ENCODE data around the gene AVEN. TPM values are rescaled to one million over a fixed set of nuclear protein-coding genes. Genes with fewer than 3 reads are reported as not detected.
A peak's percentile ranks its signal among the peaks of the same experiment; 100 is the strongest.

Gene AVEN
- total and polyA plus RNA-seq, 9 of the 15 experiments (the other 6 are each of a cell fraction or from before 2014, with no cell fraction given) = 1.5 to 6.4 (median 4.7) TPM

DNA sequence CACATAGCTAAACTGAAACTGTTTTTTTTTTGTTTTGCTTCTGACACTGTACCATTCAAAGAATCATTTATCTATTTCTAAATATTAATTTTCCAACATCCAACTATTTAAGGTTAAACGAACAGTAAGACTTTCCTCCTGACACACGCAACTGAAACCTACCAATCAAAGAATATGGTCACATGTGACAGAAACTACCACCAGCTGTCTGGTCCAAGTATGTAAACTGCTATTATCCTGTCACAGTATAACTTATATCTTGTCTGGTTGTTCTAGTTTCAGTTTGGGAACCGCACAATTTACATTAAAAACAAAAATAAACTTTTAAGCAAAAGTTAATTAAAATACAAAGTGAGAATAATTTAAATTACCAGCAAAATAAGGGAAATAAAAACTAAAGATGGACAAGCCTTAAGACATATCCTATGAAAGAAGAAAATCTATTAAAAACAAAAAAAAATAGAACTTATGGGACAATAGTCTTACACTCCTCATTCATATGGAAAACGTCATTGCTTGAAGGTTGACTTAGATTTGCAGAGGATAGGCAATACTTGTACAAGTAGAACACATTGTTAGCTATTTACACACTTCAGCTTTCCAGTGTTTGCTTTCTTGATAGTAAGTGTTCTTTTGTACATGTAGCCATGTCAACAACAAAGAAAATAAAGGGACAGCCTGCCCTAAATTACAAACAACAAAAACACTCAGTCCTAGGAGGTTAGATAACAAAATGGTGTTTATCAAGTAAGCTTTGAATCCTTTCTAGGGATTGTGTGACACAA is 97.5 kb downstream of the AVEN start:
- no peaks in the 10 kb centered on the region for H3K79me2 ChIP-seq (ENCODE audit: control insufficient read depth, insufficient read depth, low read length)
- no peak for DNase-seq (ENCODE audit: extremely low read depth in 1 of 4, low spot score in 3 of 4)
- no peak overlapping the region for H3K27ac ChIP-seq (ENCODE audit: extremely low read depth, low read depth, low read length)
- H3K4me1 ChIP-seq (replicated peaks in 1 of 2; ENCODE audit: control insufficient read depth in 2 of 2, insufficient read depth in 2 of 2, low read length in 2 of 2) = no peaks in the 10 kb centered on the region
- in situ Hi-C loops (cut with MboI) (no loop called here), intact Hi-C loops (cut with micrococcal nuclease) (no loop called here)
- BruUV-seq (replicated peaks) = no TSS peak
- CTCF ChIA-PET (ENCODE audit: low intra/inter-chr PET ratio) = no interaction called here
- WGBS (ENCODE audit: insufficient coverage, low coverage, missing lambda C conversion rate) = 1% methylated on average over 4 of the region's 4 CpGs
- peaks cover 0 to 2% of the 10 kb centered on the region in 2 experiments; a peak in 2 of 5 replicates for H3K27me3 ChIP-seq (ENCODE audit: control insufficient read depth in 2 of 2, insufficient read depth in 2 of 2, low read length in 2 of 2)
- POLR2A ChIA-PET = interaction anchor here (0.6 kb wide), 1 partner anchor 22 kb away, joined by 3 read pairs; no protein-coding TSS in a partner anchor
- H3K9ac ChIP-seq (ENCODE audit: insufficient read depth in 1 of 2, low read depth in 2 of 2, low read length in 2 of 2) = no peak overlapping the region
- peak; percentile 52 for FAIRE-seq
- H2AFZ ChIP-seq (ENCODE audit: low read depth, low read length) = no peak overlapping the region
- no peaks in the 10 kb centered on the region for H3K9me3 ChIP-seq (replicated peaks; ENCODE audit: control insufficient read depth, insufficient read depth, low read depth, low read length)
- no peak overlapping the region for H3K4me2 ChIP-seq (ENCODE audit: insufficient read depth, low read length)
- no peaks in the 10 kb centered on the region for H4K20me1 ChIP-seq (replicated peaks; ENCODE audit: control insufficient read depth, insufficient read depth, low read length)
- H3K9me1 ChIP-seq (ENCODE audit: control insufficient read depth, insufficient read depth, low read length) = no peaks in the 10 kb centered on the region
- no peak for ATAC-seq
- H3K4me3 ChIP-seq = no peak overlapping the region
- no peaks in the 10 kb centered on the region for H3K36me3 ChIP-seq (ENCODE audit: control insufficient read depth, insufficient read depth, low read length)
- TF ChIP-seq, protein P1, sequence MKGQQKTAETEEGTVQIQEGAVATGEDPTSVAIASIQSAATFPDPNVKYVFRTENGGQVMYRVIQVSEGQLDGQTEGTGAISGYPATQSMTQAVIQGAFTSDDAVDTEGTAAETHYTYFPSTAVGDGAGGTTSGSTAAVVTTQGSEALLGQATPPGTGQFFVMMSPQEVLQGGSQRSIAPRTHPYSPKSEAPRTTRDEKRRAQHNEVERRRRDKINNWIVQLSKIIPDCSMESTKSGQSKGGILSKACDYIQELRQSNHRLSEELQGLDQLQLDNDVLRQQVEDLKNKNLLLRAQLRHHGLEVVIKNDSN (CRISPR knock-in tag; IDR thresholded peaks at IDR 0.05) = no peak
- TF ChIP-seq, protein P2, sequence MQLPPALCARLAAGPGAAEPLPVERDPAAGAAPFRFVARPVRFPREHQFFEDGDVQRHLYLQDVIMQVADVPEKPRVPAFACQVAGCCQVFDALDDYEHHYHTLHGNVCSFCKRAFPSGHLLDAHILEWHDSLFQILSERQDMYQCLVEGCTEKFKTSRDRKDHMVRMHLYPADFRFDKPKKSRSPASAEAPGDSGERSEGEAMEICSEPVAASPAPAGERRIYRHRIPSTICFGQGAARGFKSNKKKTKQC (CRISPR knock-in tag; IDR thresholded peaks at IDR 0.05) = no peak
- TF ChIP-seq EHMT2 (IDR thresholded peaks at IDR 0.05) (no peak), NR4A1 (CRISPR knock-in tag; IDR thresholded peaks at IDR 0.05) (no peak), NR4A1 (tag; IDR thresholded peaks at IDR 0.05) (no peak), SREBF2 (CRISPR knock-in tag; IDR thresholded peaks at IDR 0.05) (no peak), ZFP30 (CRISPR knock-in tag; IDR thresholded peaks at IDR 0.05; ENCODE audit: borderline replicate concordance) (no peak), CBX8 (IDR thresholded peaks at IDR 0.05; ENCODE audit: borderline replicate concordance, extremely low read depth, low read depth, low read length, poor library complexity, severe bottlenecking) (no peak), KHSRP (IDR thresholded peaks at IDR 0.05) (no peak)
- TF ChIP-seq, protein P3, sequence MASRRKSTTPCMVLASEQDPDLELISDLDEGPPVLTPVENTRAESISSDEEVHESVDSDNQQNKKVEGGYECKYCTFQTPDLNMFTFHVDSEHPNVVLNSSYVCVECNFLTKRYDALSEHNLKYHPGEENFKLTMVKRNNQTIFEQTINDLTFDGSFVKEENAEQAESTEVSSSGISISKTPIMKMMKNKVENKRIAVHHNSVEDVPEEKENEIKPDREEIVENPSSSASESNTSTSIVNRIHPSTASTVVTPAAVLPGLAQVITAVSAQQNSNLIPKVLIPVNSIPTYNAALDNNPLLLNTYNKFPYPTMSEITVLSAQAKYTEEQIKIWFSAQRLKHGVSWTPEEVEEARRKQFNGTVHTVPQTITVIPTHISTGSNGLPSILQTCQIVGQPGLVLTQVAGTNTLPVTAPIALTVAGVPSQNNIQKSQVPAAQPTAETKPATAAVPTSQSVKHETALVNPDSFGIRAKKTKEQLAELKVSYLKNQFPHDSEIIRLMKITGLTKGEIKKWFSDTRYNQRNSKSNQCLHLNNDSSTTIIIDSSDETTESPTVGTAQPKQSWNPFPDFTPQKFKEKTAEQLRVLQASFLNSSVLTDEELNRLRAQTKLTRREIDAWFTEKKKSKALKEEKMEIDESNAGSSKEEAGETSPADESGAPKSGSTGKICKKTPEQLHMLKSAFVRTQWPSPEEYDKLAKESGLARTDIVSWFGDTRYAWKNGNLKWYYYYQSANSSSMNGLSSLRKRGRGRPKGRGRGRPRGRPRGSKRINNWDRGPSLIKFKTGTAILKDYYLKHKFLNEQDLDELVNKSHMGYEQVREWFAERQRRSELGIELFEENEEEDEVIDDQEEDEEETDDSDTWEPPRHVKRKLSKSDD (conservative IDR thresholded peaks at IDR 0.05; ENCODE audit: low read length) = no peak
- TF ChIP-seq, protein P4, sequence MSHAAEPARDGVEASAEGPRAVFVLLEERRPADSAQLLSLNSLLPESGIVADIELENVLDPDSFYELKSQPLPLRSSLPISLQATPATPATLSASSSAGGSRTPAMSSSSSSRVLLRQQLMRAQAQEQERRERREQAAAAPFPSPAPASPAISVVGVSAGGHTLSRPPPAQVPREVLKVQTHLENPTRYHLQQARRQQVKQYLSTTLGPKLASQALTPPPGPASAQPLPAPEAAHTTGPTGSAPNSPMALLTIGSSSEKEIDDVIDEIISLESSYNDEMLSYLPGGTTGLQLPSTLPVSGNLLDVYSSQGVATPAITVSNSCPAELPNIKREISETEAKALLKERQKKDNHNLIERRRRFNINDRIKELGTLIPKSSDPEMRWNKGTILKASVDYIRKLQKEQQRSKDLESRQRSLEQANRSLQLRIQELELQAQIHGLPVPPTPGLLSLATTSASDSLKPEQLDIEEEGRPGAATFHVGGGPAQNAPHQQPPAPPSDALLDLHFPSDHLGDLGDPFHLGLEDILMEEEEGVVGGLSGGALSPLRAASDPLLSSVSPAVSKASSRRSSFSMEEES (CRISPR knock-in tag; IDR thresholded peaks at IDR 0.05) = no peak
- TF ChIP-seq, protein P5, sequence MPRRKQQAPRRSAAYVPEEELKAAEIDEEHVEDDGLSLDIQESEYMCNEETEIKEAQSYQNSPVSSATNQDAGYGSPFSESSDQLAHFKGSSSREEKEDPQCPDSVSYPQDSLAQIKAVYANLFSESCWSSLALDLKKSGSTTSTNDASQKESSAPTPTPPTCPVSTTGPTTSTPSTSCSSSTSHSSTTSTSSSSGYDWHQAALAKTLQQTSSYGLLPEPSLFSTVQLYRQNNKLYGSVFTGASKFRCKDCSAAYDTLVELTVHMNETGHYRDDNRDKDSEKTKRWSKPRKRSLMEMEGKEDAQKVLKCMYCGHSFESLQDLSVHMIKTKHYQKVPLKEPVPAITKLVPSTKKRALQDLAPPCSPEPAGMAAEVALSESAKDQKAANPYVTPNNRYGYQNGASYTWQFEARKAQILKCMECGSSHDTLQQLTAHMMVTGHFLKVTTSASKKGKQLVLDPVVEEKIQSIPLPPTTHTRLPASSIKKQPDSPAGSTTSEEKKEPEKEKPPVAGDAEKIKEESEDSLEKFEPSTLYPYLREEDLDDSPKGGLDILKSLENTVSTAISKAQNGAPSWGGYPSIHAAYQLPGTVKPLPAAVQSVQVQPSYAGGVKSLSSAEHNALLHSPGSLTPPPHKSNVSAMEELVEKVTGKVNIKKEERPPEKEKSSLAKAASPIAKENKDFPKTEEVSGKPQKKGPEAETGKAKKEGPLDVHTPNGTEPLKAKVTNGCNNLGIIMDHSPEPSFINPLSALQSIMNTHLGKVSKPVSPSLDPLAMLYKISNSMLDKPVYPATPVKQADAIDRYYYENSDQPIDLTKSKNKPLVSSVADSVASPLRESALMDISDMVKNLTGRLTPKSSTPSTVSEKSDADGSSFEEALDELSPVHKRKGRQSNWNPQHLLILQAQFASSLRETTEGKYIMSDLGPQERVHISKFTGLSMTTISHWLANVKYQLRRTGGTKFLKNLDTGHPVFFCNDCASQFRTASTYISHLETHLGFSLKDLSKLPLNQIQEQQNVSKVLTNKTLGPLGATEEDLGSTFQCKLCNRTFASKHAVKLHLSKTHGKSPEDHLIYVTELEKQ (CRISPR knock-in tag; IDR thresholded peaks at IDR 0.05) = no peak
